Measurements from ENCODE around the gene ALPK1.

Gene ALPK1

GRCh38 chr4:112325530-112325929 is 28.4 kb downstream of the ALPK1 start:
- no peak overlapping the region for H3K27ac ChIP-seq
- TF ChIP-seq CTCF (conservative IDR thresholded peaks at IDR 0.05): no peak

GRCh38 chr4:112327965-112328733 is 31.0 kb downstream of the ALPK1 start:
- no peak overlapping the region for H3K27ac ChIP-seq
- TF ChIP-seq CTCF (conservative IDR thresholded peaks at IDR 0.05): peak; percentile 82

- no peak overlapping the region for H3K27ac ChIP-seq
- TF ChIP-seq CTCF (conservative IDR thresholded peaks at IDR 0.05): no peak
Observed at GRCh38 chr4:112328734-112329130, 31.6 kb downstream of the ALPK1 start.

GRCh38 chr4:112329672-112330375 is 32.7 kb downstream of the ALPK1 start:
- no peak overlapping the region for H3K27ac ChIP-seq
- TF ChIP-seq CTCF (conservative IDR thresholded peaks at IDR 0.05): no peak

- H3K27ac ChIP-seq: no peak overlapping the region
- TF ChIP-seq CTCF (conservative IDR thresholded peaks at IDR 0.05): no peak
Observed at GRCh38 chr4:112330921-112331320, 33.8 kb downstream of the ALPK1 start.

- no peak for TF ChIP-seq CTCF (conservative IDR thresholded peaks at IDR 0.05)
- H3K27ac ChIP-seq: no peak overlapping the region
Observed at GRCh38 chr4:112332398-112332797, 35.2 kb downstream of the ALPK1 start.

GRCh38 chr4:112340023-112340422 is 42.9 kb downstream of the ALPK1 start:
- no peak for TF ChIP-seq CTCF (conservative IDR thresholded peaks at IDR 0.05)

More at GRCh38 chr4:112340023-112340422, 42.9 kb downstream of the ALPK1 start:
- H3K27ac ChIP-seq: no peak overlapping the region

Data from VCaP (cell line).